Activated CD8-positive, alpha-beta memory T cell treated with anti-CD3 and anti-CD28 coated beads, Interleukin-2, amount 50 U/mL, for 1 hour (primary cell): ENCODE data around the gene SNRNP27.
A peak's percentile ranks its signal among the peaks of the same experiment; 100 is the strongest.
"Not testable (repeated sequence)": the region's sequence is repeated elsewhere in the genome, so short reads cannot be mapped to it uniquely, and the experiment has no call there.

Experiments
- DNase-seq: peaks from one replicate; pipeline ENCODE4 v3.0.0-alpha.2; 2020; ENCODE audit errors: extremely low read depth

The SNRNP27 gene

GRCh38 chr2:69946351-69947324 is 52.9 kb downstream of the SNRNP27 start:
- DNase-seq: peak; percentile 9

GRCh38 chr2:69947325-69947931 is 53.7 kb downstream of the SNRNP27 start:
- no peak for DNase-seq

- DNase-seq: no peak
Observed at GRCh38 chr2:69948032-69948962, 54.5 kb downstream of the SNRNP27 start.

- no peak for DNase-seq
Observed at GRCh38 chr2:69948963-69949645, 55.3 kb downstream of the SNRNP27 start.

- DNase-seq: no peak
Observed at GRCh38 chr2:69950241-69950640, 56.5 kb downstream of the SNRNP27 start.

- DNase-seq: not testable (repeated sequence)
Observed at GRCh38 chr2:69950671-69951070, 56.9 kb downstream of the SNRNP27 start.

- no peak for DNase-seq
Observed at GRCh38 chr2:69952336-69953115, 58.8 kb downstream of the SNRNP27 start.

- DNase-seq: no peak
Observed at GRCh38 chr2:69954084-69954483, 60.3 kb downstream of the SNRNP27 start.
